IMR-90 (cell line): ENCODE data around the gene SEZ6L2. TPM values are rescaled to one million over a fixed set of nuclear protein-coding genes. Genes with fewer than 3 reads are reported as not detected.

Experiments used
- ATAC-seq: fragments of 200-7000 bp; cut with Tn5 transposase; 2 replicates; pipeline ENCODE4 v1.9.1; 2020; ENCODE audit warnings: low read depth, mild to moderate bottlenecking, moderate library complexity
- BruUV-seq: library from RNA; stranded (reverse); fragments of 400-500 nt; replicated peaks from 2 replicates; lab custom pipeline; 2021; lab: Mats Ljungman, UMichigan
- CTCF ChIA-PET: fragments of 300-600 bp; formaldehyde crosslinking; extraction: SDS; loops from one replicate; lab custom pipeline; 2021; ENCODE audit warnings: antibody characterized with exemption; lab: Yijun Ruan, JAX
- POLR2A ChIA-PET: fragments of 300-600 bp; sonication (Branson Sonifier 250); formaldehyde crosslinking; loops from one replicate; lab custom pipeline; 2022; ENCODE audit warnings: antibody characterized with exemption; ENCODE audit not compliant: unreplicated experiment; lab: Charles Lee
- DNase-seq: peaks from one replicate; pipeline ENCODE4 v3.0.0; 2013
- H2AFZ ChIP-seq: replicated peaks from 2 replicates; pipeline ENCODE3; 2013; ENCODE audit warnings: low read length, mild to moderate bottlenecking; ENCODE audit not compliant: poor library complexity
- H2AK5ac ChIP-seq: 2 replicates; pipeline ENCODE4 v1.6.1; 2013; ENCODE audit warnings: low read depth, low read length, inconsistent platforms
- H2AK9ac ChIP-seq: replicated peaks from 2 replicates; pipeline ENCODE3; 2013; ENCODE audit warnings: mild to moderate bottlenecking, low read depth, low read length, moderate library complexity; ENCODE audit not compliant: poor library complexity
- H2BK120ac ChIP-seq: 2 replicates; pipeline ENCODE4 v1.6.1; 2013; ENCODE audit warnings: low read depth, low read length, inconsistent platforms
- H2BK15ac ChIP-seq: 3 replicates; pipeline ENCODE4 v1.6.1; 2013; ENCODE audit warnings: low read depth, low read length, inconsistent platforms
- H2BK20ac ChIP-seq: 2 replicates; pipeline ENCODE4 v1.6.1; 2013; ENCODE audit warnings: low read depth, mild to moderate bottlenecking, inconsistent platforms, low read length, moderate library complexity
- H2BK5ac ChIP-seq: 2 replicates; pipeline ENCODE4 v1.6.1; 2013; ENCODE audit warnings: mild to moderate bottlenecking, low read depth, low read length, inconsistent platforms; ENCODE audit not compliant: poor library complexity, severe bottlenecking
- H3K14ac ChIP-seq: replicated peaks from 2 replicates; pipeline ENCODE4 v1.6.1; 2013; ENCODE audit warnings: low read depth, low read length, inconsistent platforms
- H3K18ac ChIP-seq: 2 replicates; pipeline ENCODE4 v1.6.1; 2013; ENCODE audit warnings: low read depth, low read length, control low read depth
- H3K23ac ChIP-seq: 2 replicates; pipeline ENCODE4 v1.6.1; 2013; ENCODE audit warnings: low read depth, low read length, inconsistent platforms
- H3K27ac ChIP-seq: 2 replicates; pipeline ENCODE4 v1.5.1; 2013; ENCODE audit warnings: mild to moderate bottlenecking, control low read depth, low read length; ENCODE audit not compliant: insufficient read depth
- H3K27me3 ChIP-seq: 2 replicates; pipeline ENCODE4 v1.6.1; 2013; ENCODE audit warnings: low read length; ENCODE audit not compliant: control insufficient read depth, insufficient read depth
- H3K36me3 ChIP-seq: 2 replicates; pipeline ENCODE4 v1.6.1; 2013; ENCODE audit warnings: low read length, mixed read lengths; ENCODE audit not compliant: control insufficient read depth, insufficient read depth
- H3K4ac ChIP-seq: 2 replicates; pipeline ENCODE4 v1.6.1; 2013; ENCODE audit warnings: low read depth, low read length, inconsistent platforms
- H3K4me1 ChIP-seq: 2 replicates; pipeline ENCODE4 v1.6.1; 2013; ENCODE audit warnings: low read length, mixed read lengths; ENCODE audit not compliant: control insufficient read depth, insufficient read depth
- H3K4me2 ChIP-seq: 2 replicates; pipeline ENCODE4 v1.6.1; 2013; ENCODE audit warnings: low read depth, mild to moderate bottlenecking, control low read depth, low read length, moderate library complexity
- H3K4me3 ChIP-seq: 2 replicates; pipeline ENCODE4 v1.5.1; 2013; ENCODE audit warnings: low read depth, mild to moderate bottlenecking, control low read depth, low read length, moderate library complexity; ENCODE audit not compliant: insufficient read depth
- H3K56ac ChIP-seq: 2 replicates; pipeline ENCODE4 v1.6.1; 2013; ENCODE audit warnings: low read length, inconsistent platforms; ENCODE audit not compliant: insufficient read depth; ENCODE audit errors: extremely low read depth
- H3K79me1 ChIP-seq, 2 experiments: 2 replicates each; pipeline ENCODE4 v1.6.1; 2013; ENCODE audit warnings: low read length in 2 of 2, inconsistent platforms in 1 of 2, low read depth in 1 of 2
- H3K9ac ChIP-seq: 2 replicates; pipeline ENCODE4 v1.6.1; 2013; ENCODE audit warnings: low read depth, low read length, control low read depth
- H3K9me1 ChIP-seq: 2 replicates; pipeline ENCODE4 v1.6.1; 2013; ENCODE audit warnings: low read length, inconsistent platforms; ENCODE audit not compliant: insufficient read depth
- H3K9me3 ChIP-seq: 2 replicates; pipeline ENCODE4 v1.6.1; 2013; ENCODE audit warnings: low read length; ENCODE audit not compliant: control insufficient read depth, insufficient read depth
- H4K20me1 ChIP-seq: 2 replicates; pipeline ENCODE4 v1.6.1; 2013; ENCODE audit warnings: low read length, inconsistent platforms; ENCODE audit not compliant: insufficient read depth
- H4K5ac ChIP-seq: 2 replicates; pipeline ENCODE4 v1.6.1; 2013; ENCODE audit warnings: mild to moderate bottlenecking, low read depth, low read length, control low read depth
- H4K8ac ChIP-seq, 2 experiments: 2 replicates each; pipeline ENCODE4 v1.6.1; 2013; ENCODE audit warnings: low read depth in 2 of 2, low read length in 2 of 2, control low read depth in 1 of 2, inconsistent platforms in 1 of 2
- H4K91ac ChIP-seq: 2 replicates; pipeline ENCODE4 v1.6.1; 2013; ENCODE audit warnings: low read depth, low read length, inconsistent platforms; ENCODE audit not compliant: insufficient read depth
- CHD1 ChIP-seq: IDR thresholded peaks from 2 replicates; pipeline ENCODE4 v1.6.1; 2012; ENCODE audit warnings: low read depth, low read length, improper control_type of control experiment
- ELK1 ChIP-seq: fragments of 150-350 bp; IDR thresholded peaks from 2 replicates; pipeline ENCODE4 v1.6.1; 2016; ENCODE audit warnings: low read depth, mild to moderate bottlenecking, low read length, moderate library complexity, borderline replicate concordance
- MAZ ChIP-seq: IDR thresholded peaks from 2 replicates; pipeline ENCODE4 v1.6.1; 2012; ENCODE audit warnings: low read depth, mild to moderate bottlenecking, low read length, improper control_type of control experiment, moderate library complexity, borderline replicate concordance
- MXI1 ChIP-seq: IDR thresholded peaks from 2 replicates; pipeline ENCODE4 v1.6.1; 2012; ENCODE audit warnings: low read depth, mild to moderate bottlenecking, low read length, moderate library complexity, borderline replicate concordance
- NFE2L2 ChIP-seq: fragments of 150-350 bp; IDR thresholded peaks from 2 replicates; pipeline ENCODE4 v1.6.1; 2016; ENCODE audit warnings: low read depth, mild to moderate bottlenecking, low read length
- POLR2A ChIP-seq: IDR thresholded peaks from 2 replicates; pipeline ENCODE4 v1.6.1; 2012; ENCODE audit warnings: mild to moderate bottlenecking, low read depth, low read length
- RAD21 ChIP-seq: IDR thresholded peaks from 2 replicates; pipeline ENCODE4 v1.6.1; 2012; ENCODE audit warnings: low read length, improper control_type of control experiment
- RCOR1 ChIP-seq: IDR thresholded peaks from 2 replicates; pipeline ENCODE4 v1.6.1; 2012; ENCODE audit warnings: mild to moderate bottlenecking, low read length, improper control_type of control experiment; ENCODE audit not compliant: insufficient replicate concordance
- RFX5 ChIP-seq: IDR thresholded peaks from 2 replicates; pipeline ENCODE4 v1.8.0; 2012; ENCODE audit warnings: low read depth, mild to moderate bottlenecking, low read length, moderate library complexity
- SMC3 ChIP-seq: fragments of 150-350 bp; IDR thresholded peaks from 2 replicates; pipeline ENCODE4 v1.6.1; 2016; ENCODE audit warnings: low read depth, mild to moderate bottlenecking, antibody characterized with exemption, low read length, moderate library complexity
- USF2 ChIP-seq: fragments of 150-350 bp; IDR thresholded peaks from 2 replicates; pipeline ENCODE4 v1.6.1; 2017; ENCODE audit warnings: mild to moderate bottlenecking, antibody characterized with exemption, low read length, low read depth
- WGBS, 2 experiments: methylation state at CpG; one replicate each; pipeline versions ENCODE4 v1.1.5 to v1.1.7; 2013; ENCODE audit warnings: missing lambda C conversion rate in 2 of 2; ENCODE audit not compliant: insufficient read length in 1 of 2; ENCODE audit errors: extremely low coverage in 2 of 2; 5-methylcytosine and 5-hydroxymethylcytosine counted together
- dilution Hi-C: fragments of 300-500 bp; cut with HindIII; formaldehyde crosslinking; loops from one replicate; pipeline ENCODE4 v1.14.3; 2018; ENCODE audit warnings: low sequenced_read_pairs; ENCODE audit not compliant: unreplicated experiment
- in situ Hi-C: fragments of 300-500 bp; cut with MboI; formaldehyde crosslinking; loops from 3 replicates; pipeline ENCODE4 v1.14.3; 2019; ENCODE audit warnings: low sequenced_read_pairs, inconsistent platforms, mixed read lengths
- intact Hi-C: fragments of 100-400 bp; cut with micrococcal nuclease; formaldehyde crosslinking; loops from 2 replicates; pipeline ENCODE4 v1.10.0; 2022
- polyA plus RNA-seq, 3 experiments: library from polyadenylated mRNA; depleted of rRNA; stranded (reverse); fragments of >200 nt; gene quantifications; 2 replicates each; pipeline ENCODE4 v1.2.3, GENCODE V29; 2012; ENCODE audit warnings: low replicate concordance in 1 of 3
- total RNA-seq: library from RNA; depleted of rRNA; stranded (reverse); fragments of >200 nt; gene quantifications from 2 replicates; pipeline ENCODE4 v1.2.3, GENCODE V29; 2012
- TF ChIP-seq, protein P1 (sequence below): conservative IDR thresholded peaks from 2 replicates; pipeline ENCODE4 v1.5.1; 2012; ENCODE audit warnings: mild to moderate bottlenecking, low read depth, low read length, improper control_type of control experiment

The SEZ6L2 gene
- total and polyA plus RNA-seq, 2 of the 4 experiments (the other 2 are of a cell fraction), result 0.72 to 10.5 TPM

DNA sequence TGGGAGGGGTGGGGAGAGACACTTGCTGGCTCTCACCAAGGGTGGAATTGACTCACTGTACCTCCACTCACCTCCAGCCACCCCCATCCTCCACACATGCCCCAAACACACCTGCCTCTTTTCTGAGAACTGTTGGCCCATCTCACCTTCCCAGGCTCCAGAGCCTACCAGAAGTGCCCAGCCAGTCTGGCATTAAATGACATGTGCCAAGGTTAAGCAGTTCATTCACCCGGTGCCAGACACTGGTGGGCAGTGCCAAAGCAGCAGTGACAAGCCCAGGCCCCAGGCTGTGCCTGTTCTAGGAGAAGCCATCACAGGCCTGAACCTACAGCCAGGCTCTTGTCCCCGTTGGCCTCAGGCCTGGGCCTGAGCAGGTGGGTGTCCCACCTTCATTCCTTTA, 67.9 kb downstream of the SEZ6L2 start:
- no peak overlapping the region for H2BK20ac ChIP-seq
- TF ChIP-seq NFE2L2 (no peak), CHD1 (no peak), MAZ (no peak), SMC3 (no peak), RCOR1 (no peak), RAD21 (no peak), POLR2A (no peak), ELK1 (no peak), RFX5 (no peak), MXI1 (no peak), USF2 (no peak)
- TF ChIP-seq, protein P1, sequence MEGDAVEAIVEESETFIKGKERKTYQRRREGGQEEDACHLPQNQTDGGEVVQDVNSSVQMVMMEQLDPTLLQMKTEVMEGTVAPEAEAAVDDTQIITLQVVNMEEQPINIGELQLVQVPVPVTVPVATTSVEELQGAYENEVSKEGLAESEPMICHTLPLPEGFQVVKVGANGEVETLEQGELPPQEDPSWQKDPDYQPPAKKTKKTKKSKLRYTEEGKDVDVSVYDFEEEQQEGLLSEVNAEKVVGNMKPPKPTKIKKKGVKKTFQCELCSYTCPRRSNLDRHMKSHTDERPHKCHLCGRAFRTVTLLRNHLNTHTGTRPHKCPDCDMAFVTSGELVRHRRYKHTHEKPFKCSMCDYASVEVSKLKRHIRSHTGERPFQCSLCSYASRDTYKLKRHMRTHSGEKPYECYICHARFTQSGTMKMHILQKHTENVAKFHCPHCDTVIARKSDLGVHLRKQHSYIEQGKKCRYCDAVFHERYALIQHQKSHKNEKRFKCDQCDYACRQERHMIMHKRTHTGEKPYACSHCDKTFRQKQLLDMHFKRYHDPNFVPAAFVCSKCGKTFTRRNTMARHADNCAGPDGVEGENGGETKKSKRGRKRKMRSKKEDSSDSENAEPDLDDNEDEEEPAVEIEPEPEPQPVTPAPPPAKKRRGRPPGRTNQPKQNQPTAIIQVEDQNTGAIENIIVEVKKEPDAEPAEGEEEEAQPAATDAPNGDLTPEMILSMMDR, result no peak
- no peak overlapping the region for H4K91ac ChIP-seq
- ATAC-seq (no peak), DNase-seq (no peak)
- H3K9me1 ChIP-seq, result peaks cover 17% of the 10 kb centered on the region
- H4K8ac ChIP-seq, result no peak overlapping the region
- H3K4ac ChIP-seq, result no peak overlapping the region
- H3K14ac ChIP-seq, result no peak overlapping the region
- no peaks in the 10 kb centered on the region for H3K9me3 ChIP-seq
- no peak overlapping the region for H2BK5ac ChIP-seq
- no peak overlapping the region for H3K56ac ChIP-seq
- ChIA-PET POLR2A (no interaction called here), CTCF (no interaction called here)
- H3K9ac ChIP-seq, result no peak overlapping the region
- dilution Hi-C loops, result no loop called here
- no peak overlapping the region for H3K4me3 ChIP-seq
- H2BK120ac ChIP-seq, result no peak overlapping the region
- no peak overlapping the region for H3K18ac ChIP-seq
- no peak overlapping the region for H3K27ac ChIP-seq
- H3K23ac ChIP-seq, result no peak overlapping the region
- H3K27me3 ChIP-seq, result no peaks in the 10 kb centered on the region
- in situ Hi-C loops, result no loop called here
- intact Hi-C loops, result no loop called here
- peaks cover 8% of the 10 kb centered on the region for H3K4me1 ChIP-seq
- peaks cover 37 to 76% of the 10 kb centered on the region in 2 experiments for H3K79me1 ChIP-seq
- no peak overlapping the region for H2BK15ac ChIP-seq
- no peak overlapping the region for H4K5ac ChIP-seq
- no peak overlapping the region for H2AFZ ChIP-seq
- H3K4me2 ChIP-seq, result no peak overlapping the region
- H2AK9ac ChIP-seq, result peak overlapping the region; percentile 28
- H4K20me1 ChIP-seq, result peaks cover 23% of the 10 kb centered on the region; the same call in 1 of the 2 replicates
- WGBS, 2 experiments, result 100% methylated on average over 1 of the region's 2 CpGs; no CpG with 5 or more reads in 1 of the 2 experiments
- no TSS peak for BruUV-seq
- H2AK5ac ChIP-seq, result no peak overlapping the region
- H3K36me3 ChIP-seq, result peaks cover 43% of the 10 kb centered on the region
